ENCODE data around the gene ST3GAL5.
"Not testable (repeated sequence)": the region's sequence is repeated elsewhere in the genome, so short reads cannot be mapped to it uniquely, and the experiment has no call there.

The ST3GAL5 gene

GRCh38 chr2:85893428-85894258 lies 4.9 kb upstream of the ST3GAL5 start:
- no peak for DNase-seq (ENCODE audit: low spot score)

- no peak for DNase-seq (ENCODE audit: low spot score)
Measured at GRCh38 chr2:85892216-85892944, 3.6 kb upstream of the ST3GAL5 start.

DNA sequence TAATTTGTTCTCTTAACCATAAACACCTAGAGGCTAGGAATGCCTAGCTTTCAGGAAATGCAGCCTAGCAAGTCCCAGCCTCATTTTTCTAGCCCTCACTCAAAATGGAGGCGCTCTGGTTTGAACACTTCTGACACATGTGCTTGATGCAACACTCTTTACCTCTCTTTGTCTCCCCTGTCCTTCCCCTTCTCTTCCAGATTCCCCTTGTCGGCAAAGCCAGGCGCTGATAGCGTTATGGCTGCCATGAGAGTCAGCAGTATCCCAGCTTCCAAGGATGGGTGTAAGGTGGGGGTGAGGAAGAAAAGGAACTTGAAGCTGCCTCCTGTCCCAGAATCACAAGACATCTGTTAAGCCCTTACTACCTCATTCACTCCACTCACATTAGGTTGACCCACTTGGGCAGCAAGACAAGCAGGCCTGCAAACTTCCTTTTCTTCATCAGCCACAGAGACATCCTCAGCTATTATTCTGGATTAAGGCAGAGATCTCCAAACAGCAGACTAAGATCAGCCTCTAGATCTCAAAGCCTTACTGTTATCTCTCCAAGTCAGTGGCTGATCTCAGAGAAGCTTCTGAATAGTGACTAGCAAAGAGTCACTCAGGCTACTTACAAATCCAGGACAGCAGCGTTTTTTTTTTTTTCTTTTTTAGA lies 1.9 kb upstream of the ST3GAL5 start:
- DNase-seq (ENCODE audit: low spot score), result no peak

DNA sequence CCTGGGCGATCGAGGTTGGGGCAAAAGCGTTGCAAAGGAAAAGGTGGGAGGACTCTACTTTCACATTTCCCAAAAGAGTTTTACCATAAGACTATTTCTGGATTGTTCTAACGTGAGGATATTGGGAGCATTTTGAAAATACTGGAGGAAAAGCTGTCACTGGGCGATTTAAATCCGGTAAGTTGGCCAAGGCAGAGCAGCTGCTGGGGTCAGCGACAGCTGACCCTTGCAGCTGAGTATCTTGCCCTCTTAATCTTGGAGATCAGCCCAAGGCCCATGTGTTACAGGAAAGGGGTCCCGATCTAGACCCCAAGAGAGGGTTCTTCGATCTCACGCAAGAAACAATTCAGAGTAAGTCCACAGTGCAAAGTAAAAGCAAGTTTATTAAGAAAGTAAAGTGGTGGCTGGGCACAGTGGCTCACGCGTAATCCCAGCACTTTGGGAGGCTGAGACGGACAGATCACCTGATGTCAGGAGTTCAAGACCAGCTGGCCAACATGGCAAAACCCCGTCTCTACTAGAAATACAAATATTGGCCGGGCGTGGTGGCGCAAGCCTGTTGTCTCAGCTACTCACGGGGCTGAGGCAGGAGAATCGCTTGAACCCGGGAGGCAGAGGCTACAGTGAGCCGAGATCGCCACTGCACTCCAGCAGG lies 964 bp upstream of the ST3GAL5 start:
- DNase-seq (ENCODE audit: low spot score), result no peak

- DNase-seq (ENCODE audit: low spot score), result no peak
Measured at GRCh38 chr2:85888020-85888683, 638 bp downstream of the ST3GAL5 start.

DNA sequence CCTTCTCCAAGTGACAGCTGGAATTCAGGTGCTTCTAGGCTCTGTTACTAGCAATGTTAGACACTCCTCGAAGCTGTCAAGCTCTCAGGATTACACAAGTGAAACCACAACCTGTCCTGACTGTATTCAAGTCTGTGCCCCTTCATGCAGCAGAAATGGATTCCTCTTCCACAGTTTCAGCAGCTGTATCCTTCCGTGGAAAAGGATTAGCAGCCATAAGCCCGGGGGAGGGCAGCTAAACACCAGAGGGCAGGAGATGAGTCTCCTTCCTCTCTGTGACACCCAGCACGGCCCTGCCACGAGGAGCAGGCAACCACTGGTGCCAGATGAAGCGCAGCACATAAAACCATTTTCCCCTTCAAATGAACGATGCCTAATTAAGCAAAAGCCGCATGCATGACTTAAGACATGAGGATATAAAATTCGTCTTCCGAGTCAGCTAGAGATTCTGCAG lies 1.2 kb downstream of the ST3GAL5 start:
- DNase-seq (ENCODE audit: low spot score), result peak; percentile 88

- peak; percentile 88 for DNase-seq (ENCODE audit: low spot score)
Measured at GRCh38 chr2:85886590-85886989, 2.2 kb downstream of the ST3GAL5 start.

DNA sequence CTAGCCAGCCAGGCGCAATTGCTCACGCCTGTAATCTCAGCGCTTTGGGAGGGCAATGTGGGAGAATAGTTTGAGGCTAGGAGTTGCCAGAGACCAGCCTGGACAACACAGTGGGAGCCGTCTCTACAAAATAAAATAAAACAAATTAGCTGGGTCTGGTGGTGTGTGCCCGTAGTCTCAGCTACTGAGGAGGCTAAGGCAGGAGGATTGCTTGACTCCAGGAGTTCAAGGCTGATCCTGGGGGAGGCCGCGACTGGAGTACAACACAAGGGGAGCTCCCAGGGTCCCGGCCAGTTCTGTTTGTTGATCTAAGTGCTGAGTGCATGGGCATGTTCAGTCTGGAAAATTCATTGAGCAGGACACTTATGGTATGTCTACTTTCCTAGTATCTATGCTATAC lies 2.6 kb downstream of the ST3GAL5 start:
- no peak for DNase-seq (ENCODE audit: low spot score)

DNA sequence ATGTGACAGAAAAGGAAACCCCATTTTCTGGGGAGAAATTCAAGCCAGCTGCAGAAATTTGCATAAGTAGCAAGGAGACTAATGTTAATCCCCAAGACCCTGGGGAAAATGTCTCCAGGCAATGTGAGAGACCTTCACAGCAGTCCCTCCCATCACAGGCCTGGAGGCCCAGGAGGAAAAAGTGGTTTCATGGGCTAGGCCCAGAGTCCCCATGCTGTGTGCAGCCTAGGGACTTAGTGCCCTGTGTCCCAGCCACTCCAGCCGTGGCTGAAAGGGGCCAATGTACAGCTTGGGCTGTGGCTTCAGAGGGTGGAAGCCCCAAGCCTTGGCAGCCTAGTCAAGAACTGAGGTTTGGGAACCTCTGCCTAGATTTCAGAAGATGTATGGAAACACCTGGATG lies 7.0 kb downstream of the ST3GAL5 start:
- not testable (repeated sequence) for DNase-seq (ENCODE audit: low spot score)

GRCh38 chr2:85880716-85881328 lies 8.0 kb downstream of the ST3GAL5 start:
- DNase-seq (ENCODE audit: low spot score), result not testable (repeated sequence)

GRCh38 chr2:85878719-85879370 lies 9.9 kb downstream of the ST3GAL5 start:
- DNase-seq (ENCODE audit: low spot score), result no peak

GRCh38 chr2:85875350-85876050 lies 13.3 kb downstream of the ST3GAL5 start:
- DNase-seq (ENCODE audit: low spot score), result no peak

DNA sequence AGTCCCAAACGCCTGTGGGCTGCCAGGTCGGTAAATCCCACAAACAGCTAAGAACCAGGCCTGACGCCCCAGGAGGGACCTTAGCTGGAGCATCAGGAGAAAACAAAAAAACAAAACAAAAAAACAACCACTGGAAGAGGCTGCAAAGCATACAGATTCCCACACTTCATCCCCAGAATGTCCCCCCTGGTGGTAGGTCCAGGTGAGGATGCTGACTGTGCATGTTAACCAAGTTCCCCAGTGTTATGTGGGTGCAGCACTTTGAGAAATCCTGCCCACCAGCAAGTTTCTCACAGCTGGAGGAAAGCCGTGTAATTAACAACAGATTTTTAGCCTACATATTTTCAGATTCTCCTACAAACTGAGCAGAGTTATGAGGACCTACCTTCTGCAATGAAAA lies 15.1 kb downstream of the ST3GAL5 start:
- no peak for DNase-seq (ENCODE audit: low spot score)

- DNase-seq (ENCODE audit: low spot score), result no peak
Measured at GRCh38 chr2:85872536-85873161, 16.1 kb downstream of the ST3GAL5 start.

DNA sequence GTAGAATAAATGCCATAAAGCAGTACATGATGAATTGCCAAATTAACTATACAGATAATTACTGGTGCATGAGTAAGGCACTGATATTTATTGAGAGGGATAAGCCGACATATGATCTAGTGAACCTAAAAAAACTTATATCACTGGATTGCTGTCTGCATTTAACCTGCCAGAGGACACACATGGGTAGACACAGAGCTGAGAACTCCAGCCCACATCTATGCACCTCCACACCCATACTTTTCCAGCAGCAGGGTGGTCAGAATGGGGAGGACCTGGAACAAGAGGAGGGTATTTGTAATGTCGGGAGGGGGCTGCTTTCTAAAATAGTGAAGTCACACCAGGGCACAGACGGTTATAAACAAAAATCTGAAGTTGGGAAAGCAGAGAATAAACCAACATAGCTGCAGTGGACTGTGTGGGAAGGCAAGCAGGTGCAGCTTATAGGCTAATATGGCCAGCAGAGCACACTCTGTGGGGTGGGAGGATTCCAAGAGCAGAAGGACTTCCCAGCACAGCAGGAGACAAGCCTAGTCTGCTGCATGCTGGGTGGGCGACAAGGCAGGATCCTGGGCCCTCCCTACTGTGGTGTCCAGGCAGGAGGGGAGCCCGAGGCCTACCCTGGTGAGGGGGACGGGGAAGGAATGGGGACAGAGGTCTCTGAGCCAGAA lies 17.2 kb downstream of the ST3GAL5 start:
- no peak for DNase-seq (ENCODE audit: low spot score)

GRCh38 chr2:85868822-85869221 lies 20.0 kb downstream of the ST3GAL5 start:
- no peak for DNase-seq (ENCODE audit: low spot score)

DNA sequence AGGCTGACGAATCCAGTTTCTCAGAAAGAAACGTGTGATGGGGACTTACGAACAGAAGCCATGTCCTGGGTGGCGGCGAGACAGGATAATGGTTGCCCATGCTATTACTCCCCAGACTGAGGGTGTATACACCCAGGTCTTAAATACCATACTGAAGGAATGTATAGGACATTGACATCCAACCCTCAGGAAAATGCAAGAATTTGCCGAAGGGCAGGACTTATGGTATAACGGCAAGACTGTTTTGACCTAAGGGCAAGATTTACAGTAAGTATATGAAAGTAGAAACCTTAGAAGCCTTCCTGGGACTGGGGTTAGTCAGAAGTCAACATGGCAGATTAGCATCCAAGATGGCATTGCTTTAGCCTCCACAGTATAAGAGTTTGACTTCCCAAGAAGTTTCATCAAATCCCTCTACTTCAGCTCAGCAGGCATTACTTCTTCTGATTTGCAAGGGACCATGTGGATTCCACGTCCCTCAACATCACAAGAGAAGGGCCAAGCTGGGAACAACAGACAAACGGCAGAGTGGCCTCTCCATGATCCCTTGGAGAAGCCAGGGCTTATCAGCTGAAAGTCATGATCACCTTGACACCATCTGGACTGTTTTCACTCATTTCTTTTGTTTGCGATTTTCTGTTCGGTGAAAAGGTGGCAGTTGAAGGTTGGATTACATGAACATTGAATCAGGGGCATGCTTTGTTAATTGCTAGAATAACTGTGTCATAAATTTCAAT lies 21.1 kb downstream of the ST3GAL5 start:
- DNase-seq (ENCODE audit: low spot score), result no peak

DNA sequence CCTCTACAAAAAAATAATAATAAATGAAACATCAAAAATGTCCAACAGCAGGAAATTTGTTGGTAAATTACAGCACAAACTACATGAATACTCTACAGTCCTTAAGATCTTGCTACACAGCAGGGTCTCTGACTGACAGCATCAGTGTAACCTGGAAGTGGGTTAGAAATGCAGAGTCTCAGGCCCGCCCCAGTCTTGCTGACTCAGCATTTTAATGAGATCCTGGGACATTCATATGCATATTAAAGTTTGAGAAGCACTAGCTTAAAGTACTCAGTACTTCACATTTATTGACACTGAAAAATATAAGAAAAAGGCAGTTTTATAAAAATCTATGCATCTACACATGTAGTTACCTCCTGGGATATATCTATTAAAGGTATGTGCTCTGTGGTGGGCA lies 21.7 kb downstream of the ST3GAL5 start:
- DNase-seq (ENCODE audit: low spot score), result no peak
